PC-3 (cell line): ENCODE results near the gene MANSC1. TPM values are rescaled to one million over a fixed set of nuclear protein-coding genes. Genes with fewer than 3 reads are reported as not detected.

ENCODE experiments used
- ATAC-seq: fragments of 200-7000 bp; cut with Tn5 transposase; 2 replicates; pipeline ENCODE4 v1.9.1; 2020; ENCODE audit warnings: mild to moderate bottlenecking, moderate library complexity
- BruUV-seq: library from RNA; stranded (reverse); fragments of 400-500 nt; replicated peaks from 2 replicates; lab custom pipeline; 2021; lab: Mats Ljungman, UMichigan
- CTCF ChIA-PET: fragments of 300-600 bp; sonication (Branson Sonifier 250); formaldehyde crosslinking; loops from one replicate; lab custom pipeline; 2022; ENCODE audit warnings: antibody characterized with exemption; lab: Charles Lee
- POLR2A ChIA-PET: fragments of 300-600 bp; sonication (Branson Sonifier 250); formaldehyde crosslinking; loops from one replicate; lab custom pipeline; 2022; ENCODE audit warnings: antibody characterized with exemption; ENCODE audit not compliant: unreplicated experiment; lab: Charles Lee
- DNase-seq: peaks from one replicate; pipeline ENCODE4 v3.0.0-alpha.2; 2015
- H2AFZ ChIP-seq: fragments of 300-600 bp; sonication (generic); 2 replicates; pipeline ENCODE4 v1.6.0; 2016; ENCODE audit warnings: antibody characterized with exemption, low read length
- H3F3A ChIP-seq: fragments of 300-600 bp; sonication (generic); one replicate; pipeline ENCODE4 v1.6.0; 2017; ENCODE audit warnings: antibody characterized with exemption, low read length, control low read depth, mild to moderate bottlenecking; ENCODE audit not compliant: unreplicated experiment
- H3K27ac ChIP-seq: fragments of 300-600 bp; sonication (generic); 2 replicates; pipeline ENCODE4 v1.5.1; 2016; ENCODE audit warnings: mild to moderate bottlenecking, low read length
- H3K27me3 ChIP-seq: fragments of 300-600 bp; sonication (generic); 2 replicates; pipeline ENCODE4 v1.6.1; 2016; ENCODE audit warnings: low read length, mixed read lengths
- H3K36me3 ChIP-seq: fragments of 300-600 bp; sonication (generic); 2 replicates; pipeline ENCODE4 v1.6.1; 2016; ENCODE audit warnings: low read depth, mixed run types, low read length, mixed read lengths
- H3K4me1 ChIP-seq: fragments of 300-600 bp; sonication (generic); 2 replicates; pipeline ENCODE4 v1.5.1; 2016; ENCODE audit warnings: low read length; ENCODE audit not compliant: insufficient read depth
- H3K4me2 ChIP-seq: fragments of 300-600 bp; sonication (generic); 2 replicates; pipeline ENCODE4 v1.6.0; 2016; ENCODE audit warnings: low read length
- H3K4me3 ChIP-seq: fragments of 300-600 bp; sonication (generic); 2 replicates; pipeline ENCODE4 v1.5.1; 2016; ENCODE audit warnings: mild to moderate bottlenecking, low read length, mixed read lengths
- H3K79me2 ChIP-seq: fragments of 300-600 bp; sonication (generic); 2 replicates; pipeline ENCODE4 v1.6.1; 2017; ENCODE audit warnings: low read length, mixed read lengths
- H3K9ac ChIP-seq: fragments of 300-600 bp; sonication (generic); 2 replicates; pipeline ENCODE4 v1.6.0; 2016; ENCODE audit warnings: mild to moderate bottlenecking, low read length
- H3K9me2 ChIP-seq: fragments of 300-600 bp; sonication (generic); replicated peaks from 2 replicates; pipeline ENCODE4 v1.6.1; 2016; ENCODE audit warnings: mixed run types, low read length, mixed read lengths
- H3K9me3 ChIP-seq: fragments of 300-600 bp; sonication (generic); 2 replicates; pipeline ENCODE4 v1.6.1; 2016; ENCODE audit warnings: low read length, mixed read lengths
- H4K20me1 ChIP-seq: fragments of 300-600 bp; sonication (generic); 2 replicates; pipeline ENCODE4 v1.6.1; 2016; ENCODE audit warnings: low read length, mixed read lengths
- EZH2 ChIP-seq: fragments of 300-600 bp; sonication (generic); IDR thresholded peaks from one replicate; pipeline ENCODE4 v1.6.1; 2017; ENCODE audit warnings: antibody characterized with exemption, mild to moderate bottlenecking, low read length; ENCODE audit not compliant: unreplicated experiment
- EZH2phosphoT487 ChIP-seq: fragments of 300-600 bp; sonication (generic); IDR thresholded peaks from 2 replicates; pipeline ENCODE4 v1.6.1; 2018; ENCODE audit warnings: mild to moderate bottlenecking, antibody characterized with exemption, low read length, borderline replicate concordance
- intact Hi-C: fragments of 100-400 bp; cut with micrococcal nuclease; formaldehyde crosslinking; loops from 2 replicates; pipeline ENCODE4 v1.9.0; 2023
- total RNA-seq: library from RNA; depleted of rRNA; stranded (reverse); fragments of >200 nt; gene quantifications from 2 replicates; pipeline ENCODE4 v1.2.3, GENCODE V29; 2014
- TF ChIP-seq, protein P1 (sequence below): fragments of 300-600 bp; sonication (generic); conservative IDR thresholded peaks from 2 replicates; pipeline ENCODE4 v1.5.1; 2017; ENCODE audit warnings: antibody characterized with exemption, low read depth, mild to moderate bottlenecking, low read length

The MANSC1 gene
- total RNA-seq, 1 experiment from 2014 or later: 2.8 TPM

DNA sequence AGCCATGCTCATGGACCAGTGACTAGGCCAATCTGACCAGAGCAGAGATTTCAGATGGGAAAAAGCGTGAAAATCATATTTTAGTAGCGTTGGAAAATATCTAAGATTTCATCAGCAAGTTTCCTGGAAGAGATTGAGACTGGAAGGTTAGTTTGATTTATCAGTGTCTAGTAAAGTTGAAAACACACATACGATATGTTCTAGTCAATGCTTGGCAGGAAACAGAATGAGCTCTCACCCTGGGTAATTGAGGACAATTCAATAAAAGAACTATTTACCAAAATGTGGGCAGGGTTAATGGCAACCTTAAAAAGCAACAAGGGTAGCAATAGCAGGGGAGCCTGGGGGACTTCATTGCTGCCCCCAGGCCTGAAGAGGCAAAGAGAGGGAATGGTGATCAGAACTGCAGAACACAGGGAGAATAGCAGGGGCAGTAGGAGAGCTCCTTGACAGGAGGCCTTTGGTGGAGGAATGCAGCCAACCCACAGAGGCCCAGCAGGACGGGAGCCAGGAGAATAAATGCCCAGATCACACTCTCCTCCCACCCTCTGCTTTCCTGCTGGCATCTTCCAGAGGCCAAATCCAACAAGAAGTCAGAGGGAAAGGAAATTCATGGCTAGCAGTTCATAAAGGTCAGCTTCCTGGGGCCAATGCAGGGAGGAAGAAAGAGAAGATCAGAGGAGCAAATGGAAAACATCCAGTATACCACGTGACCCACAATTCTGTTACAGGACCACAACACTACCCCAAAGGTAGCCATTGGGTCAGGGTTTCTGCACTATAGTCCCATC, 55.6 kb downstream of the MANSC1 start:
- Histone ChIP-seq H3K9me3 (no peaks in the 10 kb centered on the region), H3K27ac (no peak overlapping the region), H3K36me3 (no peaks in the 10 kb centered on the region), H3K9ac (no peak overlapping the region), H2AFZ (no peak overlapping the region), H3K4me2 (no peak overlapping the region), H3K27me3 (no peaks in the 10 kb centered on the region), H3F3A (no peaks in the 10 kb centered on the region), H3K4me3 (no peak overlapping the region), H3K9me2 (no peaks in the 10 kb centered on the region), H3K79me2 (no peaks in the 10 kb centered on the region), H3K4me1 (no peaks in the 10 kb centered on the region), H4K20me1 (no peaks in the 10 kb centered on the region)
- intact Hi-C loops: no loop called here
- POLR2A ChIA-PET: no interaction called here
- BruUV-seq: no TSS peak
- TF ChIP-seq EZH2 (no peak), EZH2phosphoT487 (no peak)
- TF ChIP-seq, protein P1, sequence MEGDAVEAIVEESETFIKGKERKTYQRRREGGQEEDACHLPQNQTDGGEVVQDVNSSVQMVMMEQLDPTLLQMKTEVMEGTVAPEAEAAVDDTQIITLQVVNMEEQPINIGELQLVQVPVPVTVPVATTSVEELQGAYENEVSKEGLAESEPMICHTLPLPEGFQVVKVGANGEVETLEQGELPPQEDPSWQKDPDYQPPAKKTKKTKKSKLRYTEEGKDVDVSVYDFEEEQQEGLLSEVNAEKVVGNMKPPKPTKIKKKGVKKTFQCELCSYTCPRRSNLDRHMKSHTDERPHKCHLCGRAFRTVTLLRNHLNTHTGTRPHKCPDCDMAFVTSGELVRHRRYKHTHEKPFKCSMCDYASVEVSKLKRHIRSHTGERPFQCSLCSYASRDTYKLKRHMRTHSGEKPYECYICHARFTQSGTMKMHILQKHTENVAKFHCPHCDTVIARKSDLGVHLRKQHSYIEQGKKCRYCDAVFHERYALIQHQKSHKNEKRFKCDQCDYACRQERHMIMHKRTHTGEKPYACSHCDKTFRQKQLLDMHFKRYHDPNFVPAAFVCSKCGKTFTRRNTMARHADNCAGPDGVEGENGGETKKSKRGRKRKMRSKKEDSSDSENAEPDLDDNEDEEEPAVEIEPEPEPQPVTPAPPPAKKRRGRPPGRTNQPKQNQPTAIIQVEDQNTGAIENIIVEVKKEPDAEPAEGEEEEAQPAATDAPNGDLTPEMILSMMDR: no peak
- no peak for DNase-seq
- CTCF ChIA-PET: no interaction called here
- ATAC-seq: no peak

DNA sequence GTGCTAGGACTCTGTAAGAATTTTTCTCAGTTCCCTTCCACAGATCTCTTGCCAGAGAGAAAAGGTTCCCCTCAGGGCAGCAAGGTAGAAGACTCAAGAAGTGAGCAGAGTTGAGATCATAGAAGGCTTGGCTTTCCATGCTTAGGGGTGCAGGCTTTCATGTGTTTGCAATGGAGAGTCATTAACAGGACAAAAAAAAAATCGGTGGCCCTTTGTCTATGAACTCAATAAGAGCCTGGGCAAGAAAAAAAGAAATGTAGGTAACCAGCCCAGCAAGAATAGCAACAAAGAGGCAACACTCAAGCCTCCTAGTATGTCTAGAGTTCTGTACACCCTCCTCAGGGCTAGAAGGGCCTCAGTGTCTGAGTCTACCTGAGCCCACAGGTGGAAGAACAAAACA, 59.8 kb downstream of the MANSC1 start:
- CTCF ChIA-PET: no interaction called here
- no TSS peak for BruUV-seq
- no peak for DNase-seq

More for the DNA sequence above, 59.8 kb downstream of the MANSC1 start:
- Histone ChIP-seq H3K36me3 (no peaks in the 10 kb centered on the region), H3K4me3 (no peak overlapping the region), H4K20me1 (no peaks in the 10 kb centered on the region), H3K4me2 (no peak overlapping the region), H3K9ac (no peak overlapping the region), H3K4me1 (no peaks in the 10 kb centered on the region), H3K79me2 (no peaks in the 10 kb centered on the region), H2AFZ (no peak overlapping the region), H3K9me3 (no peaks in the 10 kb centered on the region), H3F3A (no peaks in the 10 kb centered on the region), H3K27ac (no peak overlapping the region), H3K9me2 (no peaks in the 10 kb centered on the region), H3K27me3 (no peaks in the 10 kb centered on the region)
- POLR2A ChIA-PET: no interaction called here
- no peak for ATAC-seq
- intact Hi-C loops: no loop called here
- TF ChIP-seq, protein P1: no peak
- TF ChIP-seq EZH2phosphoT487 (no peak), EZH2 (no peak)
